Stimulated activated CD4-positive, alpha-beta T cell treated with anti-CD3 and anti-CD28 coated beads, TNF-alpha, amount 100 ng/mL, for 1 hour (primary cell): ENCODE measurements around the gene HYCC1.
"Not testable (repeated sequence)": the region's sequence is repeated elsewhere in the genome, so short reads cannot be mapped to it uniquely, and the experiment has no call there.

ENCODE experiments used
- DNase-seq, 3 donors: peaks; one replicate each; pipeline ENCODE4 v3.0.0-alpha.2; 2020; ENCODE audit warnings: low read depth in 3 of 3, low spot score in 1 of 3

Gene HYCC1

GRCh38 chr7:23013715-23014649, at the start of gene HYCC1:
TSS of gene HYCC1 (minus strand) at chr7:23014130. CDS start at chr7:22991111, 23,019 bp downstream.
- DNase-seq, result peak; percentile 96 to 99 (median 98)

GRCh38 chr7:23062452-23062851, 48.5 kb upstream of the HYCC1 start:
- no peak for DNase-seq

- DNase-seq, result no peak
These were observed 47.4 kb upstream of the HYCC1 start for GRCh38 chr7:23061327-23061726.

GRCh38 chr7:23058408-23059096, 44.6 kb upstream of the HYCC1 start:
- DNase-seq, result no peak

- peak in 2 of 3 donors; percentile 5 to 30 for DNase-seq
These were observed 41.8 kb upstream of the HYCC1 start for GRCh38 chr7:23055582-23056178.

GRCh38 chr7:23051124-23051485, 37.2 kb upstream of the HYCC1 start:
- not testable (repeated sequence) for DNase-seq

- not testable (repeated sequence) for DNase-seq
These were observed 32.4 kb upstream of the HYCC1 start for GRCh38 chr7:23046336-23046735.

- DNase-seq, result not testable (repeated sequence)
These were observed 31.2 kb upstream of the HYCC1 start for GRCh38 chr7:23045086-23045485.

- no peak for DNase-seq
These were observed 30.7 kb upstream of the HYCC1 start for GRCh38 chr7:23044581-23044980.

- DNase-seq, result no peak
These were observed 29.5 kb upstream of the HYCC1 start for GRCh38 chr7:23043441-23043840.

GRCh38 chr7:23039674-23040073, 25.7 kb upstream of the HYCC1 start:
- DNase-seq, result not testable (repeated sequence)

- DNase-seq, result not testable (repeated sequence)
These were observed 21.8 kb upstream of the HYCC1 start for GRCh38 chr7:23035542-23036371.

GRCh38 chr7:23027261-23027660, 13.3 kb upstream of the HYCC1 start:
- DNase-seq, result no peak

- DNase-seq, result no peak
These were observed 12.2 kb upstream of the HYCC1 start for GRCh38 chr7:23026164-23026563.

- no peak for DNase-seq
These were observed 10.5 kb upstream of the HYCC1 start for GRCh38 chr7:23024454-23024853.

- DNase-seq, result no peak
These were observed 8.9 kb upstream of the HYCC1 start for GRCh38 chr7:23022851-23023250.

GRCh38 chr7:23022258-23022769, 8.4 kb upstream of the HYCC1 start:
- DNase-seq, result no peak

GRCh38 chr7:23021596-23021995, 7.7 kb upstream of the HYCC1 start:
- DNase-seq, result no peak

GRCh38 chr7:23020742-23021401, 6.9 kb upstream of the HYCC1 start:
- no peak for DNase-seq

GRCh38 chr7:23018750-23019149, 4.8 kb upstream of the HYCC1 start:
- no peak for DNase-seq
